HG03159 (cell line): ENCODE results near the gene MYOF.
"Not testable (repeated sequence)": the region's sequence is repeated elsewhere in the genome, so short reads cannot be mapped to it uniquely, and the experiment has no call there.

Experiments used
- ATAC-seq: cut with Tn5 transposase; IDR thresholded peaks from one replicate; pipeline ENCODE4 v1.9.1; 2021; ENCODE audit warnings: mild to moderate bottlenecking, moderate library complexity; ENCODE audit not compliant: unreplicated experiment

The MYOF gene

DNA sequence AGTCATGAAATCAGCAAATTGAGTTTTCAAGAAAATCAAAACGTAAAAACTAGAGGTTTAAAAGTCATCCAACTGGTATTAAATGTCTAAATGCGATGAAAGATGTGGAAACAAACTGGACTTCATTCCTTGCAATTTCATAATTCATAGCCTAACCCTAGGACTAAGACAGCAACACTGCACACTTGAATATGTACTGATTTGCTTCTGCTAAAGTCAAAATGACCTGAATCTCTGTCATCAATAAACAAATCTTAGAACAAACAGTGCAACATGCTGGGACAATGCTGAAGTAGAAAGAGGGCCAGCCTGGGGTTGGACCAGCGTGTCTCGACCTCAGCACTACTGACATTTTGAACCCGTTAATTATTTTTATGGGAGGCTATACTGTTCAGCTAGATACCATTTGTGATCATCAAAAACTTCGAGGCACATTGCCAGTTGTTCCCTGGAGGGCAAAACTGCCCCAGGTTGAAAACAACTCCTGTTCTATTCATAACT lies 47.1 kb downstream of the MYOF start:
- no peak for ATAC-seq

DNA sequence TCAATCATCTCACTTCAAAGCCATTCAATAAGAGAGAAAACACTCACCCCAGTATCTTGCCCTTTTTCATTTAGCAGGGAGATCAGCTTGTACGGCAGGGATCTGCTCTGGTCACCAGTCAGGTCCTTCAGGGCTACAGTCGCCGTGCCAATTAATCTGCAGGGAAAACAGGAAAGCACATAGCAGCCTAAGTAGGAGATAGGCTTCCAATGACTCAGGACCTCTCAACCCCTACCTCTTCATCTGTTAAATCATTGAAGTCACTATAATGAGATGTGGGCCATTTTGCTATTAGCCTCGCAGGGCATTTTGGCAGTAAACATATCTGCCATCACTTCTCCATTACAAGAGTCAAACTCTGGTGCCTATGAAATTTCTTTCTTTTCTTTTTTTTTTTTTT lies 50.8 kb downstream of the MYOF start:
- ATAC-seq = no peak

DNA sequence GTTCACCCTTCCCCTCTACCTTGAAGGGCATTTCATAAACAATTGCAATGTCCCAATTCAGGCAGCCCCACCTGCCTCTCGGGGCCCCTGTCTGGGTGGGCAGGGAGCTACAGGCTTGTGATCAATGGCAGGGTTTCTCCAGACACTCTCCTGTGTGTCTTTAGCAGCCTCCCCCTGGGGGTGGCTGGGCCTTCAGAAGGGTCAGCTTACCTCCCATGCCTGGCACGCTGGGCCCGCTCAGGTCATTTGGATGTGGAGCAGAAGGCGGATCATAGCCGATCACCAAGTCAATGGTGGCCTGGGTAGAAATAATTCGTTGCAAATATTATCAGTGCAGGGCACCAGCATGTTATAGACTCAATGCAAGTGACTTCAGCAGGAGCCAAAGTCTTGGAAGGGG lies 56.3 kb downstream of the MYOF start:
- no peak for ATAC-seq

DNA sequence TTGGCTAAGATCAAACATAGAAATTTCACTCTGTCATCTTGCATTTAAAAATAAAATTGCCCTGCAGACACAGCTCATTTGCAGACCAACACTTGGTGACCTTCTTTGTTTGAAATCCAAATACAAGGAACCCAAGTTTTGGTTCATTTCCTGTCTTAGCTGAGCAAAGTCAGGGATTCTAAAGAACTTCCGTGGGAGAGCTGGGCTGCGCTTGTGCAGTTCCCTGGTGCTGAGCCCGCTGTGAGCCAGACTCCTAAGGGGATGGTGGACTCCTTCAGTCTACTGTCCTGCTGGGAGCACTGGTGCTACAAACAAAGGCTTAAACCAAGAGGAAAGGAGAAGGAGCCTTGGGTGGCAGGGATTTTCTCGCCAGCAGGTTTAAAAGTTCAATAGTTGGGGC lies 60.0 kb downstream of the MYOF start:
- ATAC-seq = no peak

DNA sequence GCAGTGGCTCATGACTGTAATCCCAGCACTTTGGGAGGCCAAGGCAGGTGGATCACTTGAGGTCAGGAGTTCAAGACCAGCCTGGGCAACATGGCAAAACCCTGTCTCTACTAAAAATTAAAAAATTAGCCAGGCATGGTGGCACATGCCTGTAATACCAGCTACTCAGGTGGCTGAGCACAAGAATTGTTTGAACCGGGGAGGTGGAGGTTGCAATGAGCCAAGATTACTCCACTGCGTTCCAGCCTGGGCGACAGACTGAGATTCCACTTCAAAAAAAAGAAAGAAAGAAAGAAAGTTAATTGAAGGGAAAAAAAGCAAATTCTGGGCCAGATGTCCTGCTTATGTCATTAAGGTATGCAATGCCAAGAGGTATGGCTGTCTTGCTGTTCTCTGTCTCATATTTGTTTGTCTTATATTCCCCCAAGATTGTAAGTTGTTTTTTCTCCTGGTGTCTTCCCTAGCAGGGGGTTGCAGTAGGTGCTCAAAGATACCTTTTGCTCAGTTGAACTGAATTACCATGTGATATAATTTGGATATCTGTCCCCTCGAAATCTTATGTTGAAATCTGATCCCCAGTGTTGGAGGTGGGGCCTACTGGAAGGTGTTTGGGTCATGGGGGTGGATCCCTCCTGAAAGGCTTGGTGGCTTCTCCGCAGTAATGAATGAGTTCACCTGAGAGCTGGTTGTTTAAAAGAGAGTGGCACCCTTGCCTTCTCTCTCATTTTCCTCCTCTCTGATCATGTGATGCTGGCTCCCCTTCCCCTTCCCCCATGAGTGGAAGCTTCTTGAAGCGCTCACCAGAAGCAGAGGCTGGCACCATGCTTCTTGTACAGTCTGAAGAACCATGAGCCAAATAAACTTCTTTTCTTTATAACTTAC lies 60.9 kb downstream of the MYOF start:
- no peak for ATAC-seq

DNA sequence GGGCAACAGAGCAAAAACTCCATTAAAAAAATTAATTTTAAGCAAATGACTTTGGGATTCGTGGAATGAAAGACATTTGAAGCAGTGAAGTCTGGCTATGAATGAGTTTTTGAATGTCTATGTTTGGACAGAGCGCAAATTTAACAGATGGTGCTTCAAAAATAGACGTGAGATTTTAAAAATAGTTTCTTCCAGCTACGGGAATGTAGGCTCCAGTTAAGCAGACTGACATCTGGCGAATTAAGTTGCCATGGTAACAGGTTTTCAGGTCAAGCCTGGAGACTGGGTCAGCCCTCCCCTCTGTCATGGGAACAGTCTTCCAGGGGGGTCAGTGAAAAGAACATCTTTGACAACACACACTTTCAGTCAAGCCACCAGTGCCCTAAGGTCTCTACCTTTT lies 62.0 kb downstream of the MYOF start:
- no peak for ATAC-seq

DNA sequence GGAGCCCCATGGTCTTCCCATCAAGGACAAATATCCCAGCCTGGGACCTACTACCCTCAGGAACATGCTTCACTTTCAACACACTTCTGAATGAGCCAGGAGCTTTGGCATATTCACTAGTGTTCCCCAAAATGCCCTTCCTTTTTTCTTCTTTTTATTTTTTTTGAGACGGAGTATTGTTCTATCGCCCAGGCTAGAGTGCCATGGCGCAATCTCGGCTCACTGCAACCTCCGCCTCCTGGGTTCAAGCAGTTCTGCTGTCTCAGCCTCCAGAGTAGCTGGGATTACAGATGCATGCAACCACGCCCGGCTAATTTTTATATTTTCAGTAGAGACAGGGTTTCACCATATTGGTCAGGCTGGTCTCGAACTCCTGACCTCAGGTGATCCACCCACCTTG lies 63.1 kb downstream of the MYOF start:
- ATAC-seq = not testable (repeated sequence)

DNA sequence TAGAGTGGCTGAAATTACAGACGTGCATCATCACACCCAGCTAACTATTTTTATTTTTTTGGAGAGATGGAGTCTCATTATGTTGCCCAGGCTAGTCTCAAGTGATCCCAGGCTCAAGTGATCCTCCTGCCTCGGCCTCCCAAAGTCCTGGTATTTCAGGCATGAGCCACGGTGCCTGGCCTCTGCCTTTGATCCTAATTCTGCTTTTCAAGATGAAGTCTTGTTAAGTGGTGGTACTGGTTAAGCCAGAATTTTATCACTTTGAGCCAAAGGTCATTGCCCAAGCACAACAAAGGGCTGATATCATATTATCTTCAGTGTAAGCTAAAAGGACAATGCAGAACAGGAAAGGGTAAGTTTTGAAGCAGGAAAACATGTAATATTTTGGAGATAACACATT lies 64.2 kb downstream of the MYOF start:
- ATAC-seq = no peak

DNA sequence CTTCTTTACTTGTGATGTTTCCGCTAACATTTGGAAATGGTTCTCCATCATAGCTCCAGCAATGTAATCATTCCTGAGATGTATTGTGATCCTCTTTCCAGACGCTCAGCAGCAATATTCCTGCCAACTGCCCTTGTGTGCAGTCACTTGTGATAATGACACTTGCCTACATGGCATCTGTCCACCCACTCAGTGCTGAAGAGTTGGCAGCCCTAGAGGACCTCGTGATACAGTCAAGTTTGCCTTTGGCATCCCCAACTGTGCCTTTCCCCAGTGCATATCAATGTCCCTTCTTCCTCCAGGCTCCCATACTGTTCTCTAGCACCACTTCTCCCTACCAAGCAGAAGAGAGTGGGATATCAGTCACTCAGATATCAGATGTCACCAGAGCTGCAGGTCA lies 64.9 kb downstream of the MYOF start:
- no peak for ATAC-seq

DNA sequence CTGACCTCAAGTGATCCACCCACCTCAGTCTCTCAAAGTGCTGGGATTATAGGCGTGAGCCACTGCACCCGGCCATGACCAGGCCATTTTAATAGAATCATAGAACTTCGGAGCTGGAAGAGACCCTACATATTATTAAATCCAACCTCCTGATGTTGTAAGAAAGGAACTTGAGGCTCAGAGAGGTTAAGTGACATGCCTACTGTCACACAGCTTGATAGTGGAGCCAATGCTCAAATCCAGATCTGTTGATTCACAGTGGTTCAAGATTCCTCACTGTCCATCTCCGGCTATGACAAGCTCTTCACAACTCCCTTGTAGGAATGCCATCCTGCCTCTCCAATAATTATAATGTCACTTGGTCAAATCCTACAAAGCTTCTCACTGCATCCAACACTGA lies 65.3 kb downstream of the MYOF start:
- ATAC-seq = no peak

DNA sequence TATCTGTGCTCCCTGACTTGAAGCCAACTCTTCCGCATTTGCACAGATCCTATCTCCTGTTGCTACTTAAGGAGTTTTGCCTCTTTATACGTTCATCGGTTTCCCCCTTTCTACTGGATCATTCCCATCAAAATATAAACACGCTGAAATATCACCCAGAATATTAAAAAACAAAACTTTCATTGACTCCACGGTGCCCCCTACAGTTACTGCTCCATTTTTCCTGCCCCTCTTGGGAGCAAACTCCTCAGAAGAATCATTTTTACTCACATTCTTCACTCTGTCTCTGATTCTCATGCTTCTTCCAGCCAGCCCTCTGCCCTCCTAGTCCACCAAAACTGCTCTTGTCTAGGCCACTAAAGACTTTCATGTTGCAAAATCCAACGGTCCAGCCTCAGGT lies 66.4 kb downstream of the MYOF start:
- no peak for ATAC-seq

DNA sequence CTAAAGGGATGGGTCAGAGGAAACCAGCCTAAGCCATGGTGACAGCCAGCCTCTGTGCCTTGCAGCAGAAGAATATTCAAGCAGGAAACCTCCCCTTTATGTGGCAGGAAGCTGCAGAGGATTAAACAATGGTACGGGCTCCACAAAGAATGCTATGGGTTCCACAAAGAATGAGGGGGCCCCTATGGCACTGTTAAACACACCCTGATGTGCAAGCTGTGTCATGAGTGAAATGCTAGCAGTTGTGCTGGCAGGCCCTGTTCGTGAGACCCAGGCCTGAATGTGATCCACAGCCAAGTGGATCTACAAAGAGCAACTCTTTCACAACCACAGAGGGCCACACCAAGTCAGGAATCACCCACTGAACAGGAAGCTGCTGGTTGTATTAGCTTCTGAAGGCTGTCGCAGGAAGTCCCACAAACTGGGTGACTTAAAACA lies 68.9 kb downstream of the MYOF start:
- no peak for ATAC-seq

DNA sequence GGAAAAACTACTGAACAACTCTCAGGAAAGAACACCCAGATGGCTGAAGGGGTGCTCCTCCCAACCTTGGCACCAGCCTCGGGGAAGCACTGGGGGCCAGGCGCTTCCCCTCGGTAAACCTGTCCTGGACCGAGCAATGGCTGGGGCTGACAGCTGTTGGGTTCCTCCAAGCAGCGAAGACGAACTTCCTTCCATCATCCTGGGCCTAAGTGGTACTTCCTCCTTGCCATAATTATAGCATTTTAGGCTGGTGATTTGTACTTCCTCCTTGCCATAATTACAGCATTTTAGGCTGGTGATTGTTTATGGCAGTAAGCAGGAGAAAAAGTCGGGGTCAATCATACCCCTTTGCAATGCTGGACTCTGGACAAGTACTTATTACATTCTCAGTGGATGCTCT lies 69.3 kb downstream of the MYOF start:
- no peak for ATAC-seq

DNA sequence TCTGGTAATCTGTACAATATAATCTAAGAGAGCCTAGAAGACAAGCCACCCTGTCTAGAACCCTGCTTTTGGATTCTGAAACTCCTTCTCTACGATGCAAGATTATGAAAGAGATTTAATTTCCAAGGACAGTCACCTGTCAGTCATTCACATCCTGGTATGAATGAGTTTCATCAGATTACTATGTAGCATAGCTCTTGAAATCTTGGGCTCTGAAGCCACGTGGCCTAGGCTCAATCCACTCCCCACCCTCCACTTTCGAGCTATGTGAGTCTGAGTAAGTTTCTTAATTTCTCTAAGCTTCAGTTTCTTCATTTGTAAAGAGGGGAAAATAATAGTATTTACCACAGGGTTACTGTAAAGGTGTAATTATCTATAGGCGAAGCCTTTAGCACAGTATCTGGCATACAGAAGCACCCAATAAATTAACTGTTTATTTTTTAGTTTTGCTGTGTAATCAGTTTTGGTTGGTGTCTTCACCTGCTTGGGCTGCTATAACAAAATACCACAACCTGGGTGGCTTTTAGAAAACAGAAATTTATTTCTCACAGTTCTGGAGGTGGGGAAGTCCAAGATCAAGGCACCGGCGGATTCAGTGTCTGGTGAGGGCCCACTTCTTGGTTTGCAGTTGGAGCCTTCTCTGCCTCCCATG lies 71.3 kb downstream of the MYOF start:
- no peak for ATAC-seq

DNA sequence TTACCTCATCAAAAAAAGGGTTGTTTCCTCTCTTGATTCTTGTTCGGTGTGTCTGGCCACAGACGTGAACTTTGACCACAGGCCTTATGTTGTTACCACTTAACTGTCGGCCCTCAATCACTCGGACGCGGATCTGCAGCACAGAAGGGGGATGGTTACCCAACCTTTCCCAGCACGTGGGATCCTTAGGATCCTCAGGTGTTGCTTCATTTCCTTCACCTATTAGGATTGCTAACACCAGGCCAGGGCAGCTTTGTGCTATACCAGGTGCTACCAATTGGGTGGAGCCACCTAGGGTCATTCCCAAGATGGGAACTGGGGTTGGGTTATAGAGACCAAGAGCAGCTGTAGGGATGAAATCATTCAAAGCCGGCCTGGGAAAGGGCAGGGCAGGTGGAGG lies 73.4 kb downstream of the MYOF start:
- ATAC-seq = no peak

DNA sequence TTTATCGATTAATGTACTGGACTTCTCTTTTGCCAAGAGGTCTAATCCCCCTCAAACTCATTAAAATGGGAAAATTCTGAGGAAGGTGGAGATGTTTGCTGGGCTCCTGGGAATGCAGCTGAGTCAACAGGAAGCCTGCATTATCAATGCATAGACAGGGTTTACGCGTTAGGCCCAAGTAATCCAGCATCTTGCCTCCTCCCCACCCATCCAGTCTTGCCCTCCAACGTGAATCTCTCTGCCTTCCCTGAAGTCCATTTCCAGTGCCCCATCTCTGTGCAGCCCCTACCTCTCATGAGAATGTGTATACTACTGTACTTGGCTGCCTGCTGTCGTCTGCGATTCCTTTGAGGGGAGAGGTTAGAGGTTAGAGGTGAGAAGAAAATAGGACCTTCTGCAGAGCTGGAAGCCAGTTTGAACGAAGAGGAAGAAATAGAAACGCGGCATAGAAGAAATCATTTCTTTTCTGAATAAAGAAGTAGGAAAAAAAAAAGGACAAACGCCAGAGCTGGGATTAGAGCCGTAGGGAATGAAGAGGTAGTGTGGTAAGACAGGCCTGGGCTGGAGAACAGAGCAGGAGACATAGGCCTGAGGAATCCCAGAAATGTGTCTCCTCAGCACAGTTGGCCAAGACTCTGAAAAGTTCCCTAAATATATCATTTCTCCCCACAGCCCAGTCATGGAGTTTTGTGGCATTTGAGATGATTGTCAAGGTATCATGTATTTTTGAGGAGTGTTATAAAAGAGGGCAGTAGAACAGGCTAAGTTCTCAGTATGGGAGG lies 75.6 kb downstream of the MYOF start:
- ATAC-seq = no peak

DNA sequence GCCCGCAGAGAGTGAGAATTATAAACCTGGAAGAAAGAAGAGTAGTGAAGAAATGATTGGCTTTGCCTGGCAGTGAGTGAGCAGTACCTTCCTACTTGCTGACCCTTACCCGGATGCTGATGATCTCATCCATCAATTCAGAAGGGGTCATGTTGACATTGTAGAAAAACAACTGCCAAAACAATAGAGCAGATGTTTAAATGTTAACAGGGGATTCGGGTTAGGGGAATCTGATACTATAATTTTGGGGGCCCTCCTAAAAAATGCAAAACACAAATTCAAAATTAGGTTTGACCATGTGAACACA lies 78.1 kb downstream of the MYOF start:
- ATAC-seq = no peak

DNA sequence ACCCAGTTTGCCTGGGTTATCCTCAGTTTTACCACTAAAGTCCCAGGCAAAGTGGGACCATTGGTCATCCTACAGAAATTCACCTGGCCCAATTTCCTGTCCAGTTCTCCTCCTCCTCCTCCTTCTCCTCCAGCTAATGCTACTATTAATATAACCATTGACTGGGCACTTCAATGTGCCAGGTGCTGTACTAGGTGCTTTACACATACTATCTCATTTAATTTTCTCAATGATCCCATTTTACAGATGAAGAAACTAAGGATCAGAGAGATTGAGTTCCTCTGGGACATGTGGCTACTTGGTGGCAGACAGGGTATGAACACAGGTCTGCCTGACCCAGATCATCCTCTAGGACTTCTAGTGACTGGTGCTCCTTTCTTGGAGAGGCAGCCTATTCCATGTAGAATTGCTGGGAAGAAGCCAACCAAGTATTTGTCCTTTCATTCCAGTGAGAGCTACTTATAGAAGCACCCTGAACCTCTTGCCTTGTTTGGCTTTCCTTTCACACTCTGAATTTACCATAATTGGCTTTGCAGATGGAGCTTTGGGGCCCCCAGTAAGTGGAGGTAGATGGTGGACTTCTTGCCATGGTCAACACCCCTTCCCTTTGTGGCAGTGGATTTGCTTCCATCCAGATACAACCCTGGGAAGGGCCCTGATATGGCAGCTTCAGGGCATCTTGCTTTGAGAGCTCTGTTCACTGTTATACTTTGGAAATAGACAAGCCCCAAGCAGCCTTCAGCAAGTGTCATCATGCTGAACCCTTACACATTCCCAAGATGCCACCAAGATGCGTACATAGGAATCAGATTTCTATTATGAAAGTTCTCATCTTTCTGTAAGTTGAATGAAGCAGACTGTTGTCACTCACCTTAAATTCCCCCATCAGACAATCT lies 78.7 kb downstream of the MYOF start:
- no peak for ATAC-seq

DNA sequence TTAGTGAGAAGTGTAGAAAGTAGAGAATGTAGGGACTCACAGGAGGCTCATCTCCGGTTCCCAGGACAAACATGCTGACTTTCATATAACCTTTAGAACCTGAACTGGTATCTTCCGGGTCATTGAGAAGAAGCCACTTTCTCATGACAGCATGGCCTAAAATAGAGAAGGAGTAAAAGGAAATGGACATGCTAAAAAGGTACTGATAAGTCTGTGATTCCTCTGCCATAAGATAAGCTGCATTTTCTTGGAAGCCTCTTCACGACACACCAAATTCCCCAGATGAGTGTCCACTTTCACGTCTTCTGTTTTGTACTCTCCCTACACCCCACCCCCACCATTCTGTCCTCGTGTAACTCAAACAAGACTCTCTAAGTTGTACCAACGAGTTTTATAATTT lies 79.9 kb downstream of the MYOF start:
- ATAC-seq = no peak

DNA sequence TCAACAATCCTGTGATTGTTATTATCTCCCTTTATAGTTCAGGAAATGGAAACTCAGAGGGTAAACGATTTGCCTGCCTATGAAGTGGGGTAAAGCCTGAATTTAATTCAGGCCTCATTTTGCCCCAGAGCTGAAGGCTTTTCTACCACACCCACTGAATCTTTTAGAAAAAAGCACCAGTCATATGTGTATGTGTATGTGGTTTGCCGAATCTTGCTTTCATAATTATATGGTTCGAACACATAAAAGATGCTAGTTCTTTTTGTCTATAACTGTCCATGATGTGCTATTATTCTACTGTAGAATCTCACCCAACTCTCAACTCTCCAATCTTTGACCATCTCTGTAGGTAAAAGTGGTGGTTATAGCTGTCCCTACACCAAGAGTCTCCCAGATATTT lies 83.6 kb downstream of the MYOF start:
- no peak for ATAC-seq

DNA sequence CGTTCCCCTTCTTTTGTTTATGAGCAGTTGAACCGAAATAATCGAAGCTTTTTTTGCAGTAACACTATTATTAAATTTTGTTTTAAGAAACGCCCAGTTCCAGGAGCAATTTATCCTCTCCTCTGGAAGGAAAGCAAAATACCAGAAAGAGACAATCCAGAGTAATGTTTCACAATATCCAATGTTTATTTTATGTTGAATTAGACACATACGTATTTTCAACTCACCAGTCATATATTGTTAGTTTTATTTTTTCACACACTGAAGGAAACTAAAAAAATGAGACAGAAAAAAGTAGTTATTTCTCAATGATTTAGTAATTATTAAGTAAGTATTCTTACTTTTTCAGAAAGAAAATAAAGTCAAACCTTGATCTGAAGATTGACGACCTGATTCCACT lies 85.1 kb downstream of the MYOF start:
- ATAC-seq = no peak
